Pancreas (tissue), 10 donors: ENCODE measurements around the gene ARHGEF25. TPM values are rescaled to one million over a fixed set of nuclear protein-coding genes. Genes with fewer than 3 reads are reported as not detected.

Experiments used
- ATAC-seq, 4 donors: fragments of 200-7000 bp; cut with Tn5 transposase; one replicate each; pipeline versions ENCODE4 v1.8.0 to v1.9.1; 2020; ENCODE audit warnings: mild to moderate bottlenecking in 4 of 4, moderate library complexity in 4 of 4
- DNase-seq, 6 donors: peaks; one replicate each; pipeline ENCODE4 v3.0.0-alpha.2; 2020
- FAIRE-seq: peaks from 2 replicates; lab custom pipeline; 2012; peaks lifted over from hg19 to GRCh38; lab: Jason Lieb, UNC
- H3K27ac ChIP-seq, 4 donors: fragments of 200-600 bp; sonication (generic); 1 replicate in 3 of 4; 2 replicates in 1 of 4; pipeline versions ENCODE4 v1.5.0 to v1.8.0; 2020
- H3K27me3 ChIP-seq, 4 donors: fragments of 200-600 bp; one replicate each; pipeline ENCODE4 v1.8.0; 2021
- H3K36me3 ChIP-seq, 3 donors: fragments of 200-600 bp; sonication (generic) in 1 of 3; one replicate each; pipeline versions ENCODE4 v1.5.0 to v1.8.0; 2020 to 2021
- H3K4me1 ChIP-seq, 3 donors: fragments of 200-600 bp; one replicate each; pipeline ENCODE4 v1.8.0; 2021
- H3K4me3 ChIP-seq, 4 donors: fragments of 200-600 bp; sonication (generic) in 2 of 4; one replicate each; pipeline versions ENCODE4 v1.5.0 to v1.8.0; 2020 to 2021
- H3K9me3 ChIP-seq, 4 donors: fragments of 200-600 bp; one replicate each; pipeline ENCODE4 v1.8.0; 2021
- WGBS, 2 donors: extraction: QIAGEN DNeasy Blood & Tissue Kit; methylation state at CpG; one replicate each; pipeline ENCODE4 v1.1.7; 2013; 5-methylcytosine and 5-hydroxymethylcytosine counted together
- intact Hi-C, 3 donors: fragments of 100-400 bp; cut with DNase I; formaldehyde crosslinking; loops; one replicate each; pipeline versions ENCODE4 v1.11.1 to v1.14.2; 2022
- polyA plus RNA-seq, 2 donors: library from polyadenylated mRNA; stranded (reverse); fragments of 200-250 nt; gene quantifications; one replicate each; pipeline ENCODE4 v1.2.3, GENCODE V29; 2013
- total RNA-seq, 6 donors: library from RNA; stranded (reverse); fragmentation: NEBNext Ultra II Directional in 4 of 6; extraction: Animal tissue kit (Norgen Biotek cat#: 25700) in 4 of 6; gene quantifications; one replicate each; pipeline versions ENCODE4 v1.2.1 to v1.2.4, GENCODE V29; 2021 to 2023
- TF ChIP-seq, protein P1 (sequence below), 4 donors: fragments of 200-600 bp; sonication (generic) in 3 of 4; IDR thresholded peaks; one replicate each; pipeline versions ENCODE4 v1.5.0 to v1.8.0; 2021; ENCODE audit warnings: antibody characterized with exemption in 4 of 4
- donor health status: healthy with polysubstance abuse.
- donor health status: DM: no; HTN: no; CAD: no; lungs with moderate emphysema.
- donor health status: DM: no; HTN: no; CAD: no.
- donor health status: control.
- donor health status: control.
- donor health status: Bipolar disorder and iron deficiency.
- donor health status: DM: yes; HTN: yes; CAD: no.
- donor health status: DM: no; HTN: no; CAD: no.
- donor health status: DM: no; HTN: no; CAD: no.
- donor health status: DM: yes; HTN: yes; CAD: no.

Gene ARHGEF25
- total and polyA plus RNA-seq, 8 donors = 1.8 to 22.1 (median 4.2) TPM

DNA sequence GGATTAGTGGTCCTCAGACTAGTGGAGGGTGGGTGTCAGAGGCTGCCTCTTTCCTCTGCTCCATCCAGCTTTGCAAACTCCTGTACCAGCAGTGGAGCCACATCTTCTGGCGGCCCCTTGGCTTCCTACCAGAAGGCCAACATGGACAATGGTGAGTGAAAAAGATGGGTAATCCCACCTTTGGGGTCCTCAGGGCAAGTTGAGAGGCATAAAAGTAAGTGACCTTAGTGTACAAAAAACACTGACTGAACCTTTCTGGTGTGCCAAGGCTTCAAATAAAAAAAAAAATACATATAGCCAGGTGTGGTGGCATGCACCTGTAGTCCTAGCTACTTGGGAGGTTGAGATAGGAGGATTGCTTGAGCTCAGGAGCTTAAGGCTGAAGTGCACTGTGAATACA lies 29.4 kb upstream of the ARHGEF25 start:
- no peaks in the 10 kb centered on the region for H3K9me3 ChIP-seq
- no peaks in the 10 kb centered on the region for H3K27me3 ChIP-seq
- H3K4me1 ChIP-seq = no peaks in the 10 kb centered on the region
- 64 to 76% methylated on average over 1 of the region's 1 CpG for WGBS, 2 donors
- DNase-seq = no peak
- no peak for FAIRE-seq
- H3K36me3 ChIP-seq = no peaks in the 10 kb centered on the region
- no peak for ATAC-seq
- H3K4me3 ChIP-seq = no peak overlapping the region
- intact Hi-C loops = loop anchor here in 2 of 3 donors (2.0 to 5.0 kb wide), 3 partner anchors 37 to 45 kb away; no protein-coding TSS in a partner anchor
- TF ChIP-seq, protein P1, sequence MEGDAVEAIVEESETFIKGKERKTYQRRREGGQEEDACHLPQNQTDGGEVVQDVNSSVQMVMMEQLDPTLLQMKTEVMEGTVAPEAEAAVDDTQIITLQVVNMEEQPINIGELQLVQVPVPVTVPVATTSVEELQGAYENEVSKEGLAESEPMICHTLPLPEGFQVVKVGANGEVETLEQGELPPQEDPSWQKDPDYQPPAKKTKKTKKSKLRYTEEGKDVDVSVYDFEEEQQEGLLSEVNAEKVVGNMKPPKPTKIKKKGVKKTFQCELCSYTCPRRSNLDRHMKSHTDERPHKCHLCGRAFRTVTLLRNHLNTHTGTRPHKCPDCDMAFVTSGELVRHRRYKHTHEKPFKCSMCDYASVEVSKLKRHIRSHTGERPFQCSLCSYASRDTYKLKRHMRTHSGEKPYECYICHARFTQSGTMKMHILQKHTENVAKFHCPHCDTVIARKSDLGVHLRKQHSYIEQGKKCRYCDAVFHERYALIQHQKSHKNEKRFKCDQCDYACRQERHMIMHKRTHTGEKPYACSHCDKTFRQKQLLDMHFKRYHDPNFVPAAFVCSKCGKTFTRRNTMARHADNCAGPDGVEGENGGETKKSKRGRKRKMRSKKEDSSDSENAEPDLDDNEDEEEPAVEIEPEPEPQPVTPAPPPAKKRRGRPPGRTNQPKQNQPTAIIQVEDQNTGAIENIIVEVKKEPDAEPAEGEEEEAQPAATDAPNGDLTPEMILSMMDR (IDR thresholded peaks at IDR 0.05) = no peak
- H3K27ac ChIP-seq = no peak overlapping the region

GRCh38 chr12:57582440-57582839 lies 28.8 kb upstream of the ARHGEF25 start:
- DNase-seq (no peak), FAIRE-seq (no peak), ATAC-seq (no peak)
- H3K4me1 ChIP-seq = no peaks in the 10 kb centered on the region
- intact Hi-C loops = loop anchor here in 2 of 3 donors (2.0 to 5.0 kb wide), 2 partner anchors 42 to 45 kb away; no protein-coding TSS in a partner anchor
- 100% methylated on average over 1 of the region's 1 CpG for WGBS, 2 donors
- H3K36me3 ChIP-seq = no peaks in the 10 kb centered on the region
- TF ChIP-seq, protein P1 (IDR thresholded peaks at IDR 0.05) = no peak
- no peaks in the 10 kb centered on the region for H3K27me3 ChIP-seq
- no peak overlapping the region for H3K4me3 ChIP-seq
- H3K27ac ChIP-seq = no peak overlapping the region
- no peaks in the 10 kb centered on the region for H3K9me3 ChIP-seq

- FAIRE-seq = no peak
- intact Hi-C loops = loop anchor here in 2 of 3 donors (2.0 to 5.0 kb wide), 2 partner anchors 42 to 44 kb away; no protein-coding TSS in a partner anchor
- DNase-seq = peak in 4 of 6 donors; percentile 46 to 72 (median 58)
- H3K27me3 ChIP-seq = no peaks in the 10 kb centered on the region
- no peaks in the 10 kb centered on the region for H3K4me1 ChIP-seq
- H3K4me3 ChIP-seq = no peak overlapping the region
- ATAC-seq = peak; percentile 95 to 100 (median 98)
- H3K36me3 ChIP-seq = no peaks in the 10 kb centered on the region
- no peaks in the 10 kb centered on the region for H3K9me3 ChIP-seq
- H3K27ac ChIP-seq = no peak overlapping the region
- TF ChIP-seq, protein P1 (IDR thresholded peaks at IDR 0.05) = peak; percentile 91 to 97 (median 94)
- 43 to 45% methylated on average over 13 of the region's 13 CpGs for WGBS, 2 donors
Measured at GRCh38 chr12:57583008-57583831, 28.0 kb upstream of the ARHGEF25 start.

GRCh38 chr12:57584050-57584449 lies 27.2 kb upstream of the ARHGEF25 start:
- TF ChIP-seq, protein P1 (IDR thresholded peaks at IDR 0.05) = no peak
- Histone ChIP-seq H3K27ac (no peak overlapping the region), H3K4me1 (no peaks in the 10 kb centered on the region), H3K27me3 (no peaks in the 10 kb centered on the region), H3K4me3 (no peak overlapping the region), H3K36me3 (no peaks in the 10 kb centered on the region), H3K9me3 (no peaks in the 10 kb centered on the region)
- intact Hi-C loops = loop anchor here in 1 of 3 donors (5.0 kb wide), 1 partner anchor 43 kb away; no protein-coding TSS in a partner anchor
- WGBS, 2 donors = 92 to 93% methylated on average over 2 of the region's 2 CpGs
- no peak for FAIRE-seq
- ATAC-seq = no peak
- no peak for DNase-seq

DNA sequence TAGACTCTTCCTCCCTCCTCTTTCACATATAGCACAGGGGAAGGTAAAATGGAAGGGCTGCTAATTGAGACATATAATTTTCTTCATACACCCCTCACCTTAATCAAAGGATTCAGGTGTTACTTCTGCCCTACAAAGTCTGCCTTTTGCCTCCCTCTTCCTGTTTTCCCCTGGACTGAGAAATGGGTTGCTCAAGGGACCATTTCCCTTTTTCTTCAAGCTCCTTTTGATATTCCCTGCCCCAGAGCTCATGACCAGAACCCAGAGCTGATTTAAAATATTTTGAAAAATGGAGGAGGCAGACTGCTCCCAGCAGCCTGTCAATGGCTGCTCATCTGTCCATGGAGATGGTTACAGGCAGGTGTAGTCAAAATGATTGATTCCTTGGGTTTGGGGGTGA lies 26.5 kb upstream of the ARHGEF25 start:
- ATAC-seq = no peak
- TF ChIP-seq, protein P1 (IDR thresholded peaks at IDR 0.05) = no peak
- no peak for DNase-seq
- Histone ChIP-seq H3K27me3 (no peaks in the 10 kb centered on the region), H3K27ac (no peak overlapping the region), H3K9me3 (no peaks in the 10 kb centered on the region), H3K4me1 (no peaks in the 10 kb centered on the region), H3K4me3 (no peak overlapping the region), H3K36me3 (no peaks in the 10 kb centered on the region)
- no peak for FAIRE-seq
- intact Hi-C loops = loop anchor here in 1 of 3 donors (5.0 kb wide), 1 partner anchor 43 kb away; no protein-coding TSS in a partner anchor
